WTC11 (cell line): Measurements from ENCODE around the gene ITFG1. TPM values are rescaled to one million over a fixed set of nuclear protein-coding genes. Genes with fewer than 3 reads are reported as not detected.

Source experiments
- ATAC-seq: fragments of 200-7000 bp; cut with Tn5 transposase; 2 replicates; pipeline ENCODE4 v1.10.0; 2021; ENCODE audit warnings: mild to moderate bottlenecking, moderate library complexity
- CTCF ChIA-PET: fragments of 300-600 bp; sonication (Branson Sonifier 250); formaldehyde crosslinking; loops from one replicate; lab custom pipeline; 2021; ENCODE audit warnings: antibody characterized with exemption; lab: Charles Lee
- POLR2A ChIA-PET: fragments of 350-600 bp; sonication (Branson Sonifier 250); formaldehyde crosslinking; loops from one replicate; lab custom pipeline; 2021; ENCODE audit warnings: antibody characterized with exemption; lab: Charles Lee
- DNase-seq: peaks from one replicate; pipeline ENCODE4 v3.0.0; 2021; ENCODE audit warnings: low spot score
- H3K27ac Mint-ChIP-seq: 2 replicates; pipeline ENCODE4 v1.8.0; 2021; ENCODE audit warnings: mixed read lengths
- H3K27me3 Mint-ChIP-seq: 2 replicates; pipeline ENCODE4 v1.8.0; 2021; ENCODE audit warnings: low read depth, mild to moderate bottlenecking, moderate library complexity, mixed read lengths
- H3K36me3 Mint-ChIP-seq: 2 replicates; pipeline ENCODE4 v1.8.0; 2021; ENCODE audit warnings: mixed read lengths
- H3K4me1 Mint-ChIP-seq: 2 replicates; pipeline ENCODE4 v1.8.0; 2022; ENCODE audit warnings: mixed read lengths
- H3K4me3 Mint-ChIP-seq: 2 replicates; pipeline ENCODE4 v1.8.0; 2021; ENCODE audit warnings: mild to moderate bottlenecking, moderate library complexity, mixed read lengths
- H3K9me3 Mint-ChIP-seq: 2 replicates; pipeline ENCODE4 v1.8.0; 2021; ENCODE audit warnings: mixed read lengths
- CREB1 ChIP-seq: sonication (generic); formaldehyde crosslinking; IDR thresholded peaks from 2 replicates; pipeline ENCODE4 v1.8.0; 2023; ENCODE audit warnings: mild to moderate bottlenecking, missing genetic modification reagents
- ELF4 ChIP-seq: sonication (generic); formaldehyde crosslinking; IDR thresholded peaks from 2 replicates; pipeline ENCODE4 v1.8.1; 2022; ENCODE audit warnings: low read depth, mild to moderate bottlenecking, moderate library complexity, missing genetic modification reagents
- ETV6 ChIP-seq: sonication (generic); formaldehyde crosslinking; IDR thresholded peaks from 2 replicates; pipeline ENCODE4 v1.8.1; 2022; ENCODE audit warnings: mild to moderate bottlenecking, missing genetic modification reagents
- HMGA2 ChIP-seq: fragments of 250-450 bp; sonication (Bioruptor Pico); IDR thresholded peaks from 2 replicates; pipeline ENCODE4 v1.4.0; 2021; ENCODE audit warnings: mild to moderate bottlenecking, moderate library complexity
- JAZF1 ChIP-seq: fragments of 250-450 bp; sonication (Bioruptor Pico); IDR thresholded peaks from 2 replicates; pipeline ENCODE4 v1.9.0; 2021; ENCODE audit warnings: moderate library complexity, mild to moderate bottlenecking, inconsistent platforms
- KAT7 ChIP-seq: sonication (generic); formaldehyde crosslinking; IDR thresholded peaks from 2 replicates; pipeline ENCODE4 v1.8.1; 2023; ENCODE audit warnings: missing genetic modification reagents, mild to moderate bottlenecking, borderline replicate concordance
- OVOL2 ChIP-seq: fragments of 250-450 bp; sonication (Bioruptor Pico); IDR thresholded peaks from 2 replicates; pipeline ENCODE4 v1.9.0; 2021; ENCODE audit warnings: mild to moderate bottlenecking, borderline replicate concordance
- SMAD4 ChIP-seq: sonication (generic); formaldehyde crosslinking; IDR thresholded peaks from 2 replicates; pipeline ENCODE4 v1.8.0; 2022; ENCODE audit warnings: mild to moderate bottlenecking, missing genetic modification reagents
- ZBTB21 ChIP-seq: sonication (generic); formaldehyde crosslinking; IDR thresholded peaks from 2 replicates; pipeline ENCODE4 v1.8.1; 2023; ENCODE audit warnings: mild to moderate bottlenecking, missing genetic modification reagents, borderline replicate concordance
- ZNF263 ChIP-seq: sonication (generic); formaldehyde crosslinking; IDR thresholded peaks from 2 replicates; pipeline ENCODE4 v1.8.1; 2022; ENCODE audit warnings: low read depth, mild to moderate bottlenecking, moderate library complexity, missing genetic modification reagents
- ZNF423 ChIP-seq: fragments of 250-450 bp; sonication (Bioruptor Pico); IDR thresholded peaks from 2 replicates; pipeline ENCODE4 v2.1.2; 2022; ENCODE audit warnings: mild to moderate bottlenecking, moderate library complexity
- total RNA-seq: library from RNA; stranded (reverse); gene quantifications from 3 replicates; pipeline ENCODE4 v1.2.3, GENCODE V29; 2021
- TF ChIP-seq, protein P1 (sequence below): sonication (generic); formaldehyde crosslinking; conservative IDR thresholded peaks from 2 replicates; pipeline ENCODE4 v1.8.1; 2023; ENCODE audit warnings: mild to moderate bottlenecking, low read depth, missing genetic modification reagents, moderate library complexity
- TF ChIP-seq, protein P2 (sequence below): sonication (generic); formaldehyde crosslinking; IDR thresholded peaks from 2 replicates; pipeline ENCODE4 v1.8.1; 2023; ENCODE audit warnings: mild to moderate bottlenecking, missing genetic modification reagents, moderate library complexity
- TF ChIP-seq, protein P3 (sequence below): sonication (generic); formaldehyde crosslinking; IDR thresholded peaks from 2 replicates; pipeline ENCODE4 v1.8.1; 2022; ENCODE audit warnings: mild to moderate bottlenecking, missing genetic modification reagents, moderate library complexity, borderline replicate concordance
- TF ChIP-seq, protein P4 (sequence below): sonication (generic); formaldehyde crosslinking; IDR thresholded peaks from 2 replicates; pipeline ENCODE4 v1.8.1; 2022; ENCODE audit warnings: low read depth, missing genetic modification reagents, borderline replicate concordance
- TF ChIP-seq, protein P5 (sequence below): sonication (generic); formaldehyde crosslinking; IDR thresholded peaks from 2 replicates; pipeline ENCODE4 v1.8.1; 2023; ENCODE audit warnings: mild to moderate bottlenecking, moderate library complexity, missing genetic modification reagents

ITFG1 gene
- total RNA-seq, 1 experiment from 2014 or later: 21.1 TPM

DNA sequence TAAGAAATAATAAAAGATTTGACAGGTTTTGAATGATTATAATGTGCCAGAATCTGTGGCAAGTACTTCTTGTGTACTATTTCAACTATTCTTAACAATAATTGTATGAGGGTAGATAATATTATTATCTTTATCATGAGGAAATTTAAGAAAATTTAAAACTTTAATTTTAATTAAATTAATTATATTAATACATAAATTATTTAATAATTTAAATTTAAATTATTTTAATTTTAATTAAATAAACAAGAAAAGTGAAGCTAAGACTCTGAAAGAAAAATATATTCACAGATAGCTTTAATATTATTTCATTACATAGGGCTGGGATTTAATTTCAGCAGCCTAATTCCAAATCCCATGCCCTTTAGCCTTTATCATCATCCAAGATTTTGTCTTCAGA lies 285.7 kb downstream of the ITFG1 start:
- POLR2A ChIA-PET: no interaction called here
- CTCF ChIA-PET: no interaction called here

DNA sequence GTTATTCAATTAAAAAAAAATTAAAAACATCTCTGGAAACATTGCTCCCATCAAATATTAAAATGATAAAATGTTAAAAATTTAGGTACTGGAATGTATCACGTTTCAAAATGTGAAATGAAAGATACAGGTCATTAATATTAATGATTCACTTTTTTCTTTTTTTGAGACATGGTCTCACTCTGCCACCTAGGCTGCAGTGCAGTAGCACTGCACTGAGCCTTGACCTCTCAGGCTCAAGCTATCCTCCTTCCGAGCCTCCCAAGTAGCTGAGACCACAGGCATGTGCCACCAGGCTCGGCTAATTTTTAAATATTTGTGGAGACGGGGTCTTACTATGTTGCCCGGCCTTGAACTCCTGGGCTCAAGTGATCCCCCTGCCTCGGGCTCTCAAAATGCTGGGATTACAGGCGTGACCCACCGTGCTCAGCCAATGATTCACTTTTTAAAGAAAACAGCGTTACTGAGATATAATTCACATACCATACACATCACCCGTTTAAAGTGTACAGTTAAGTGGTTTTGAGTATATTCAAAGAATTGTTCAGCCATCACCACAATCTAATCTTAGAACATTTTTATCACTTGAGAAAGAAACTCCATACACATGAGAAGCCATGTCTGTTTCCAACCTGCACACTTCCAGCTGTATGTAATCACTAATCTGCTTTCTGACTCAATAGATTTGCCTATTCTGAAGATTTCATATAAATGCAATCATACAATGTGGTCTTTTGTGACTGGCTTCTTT lies 298.0 kb downstream of the ITFG1 start:
- peaks cover 8% of the 10 kb centered on the region for H3K9me3 Mint-ChIP-seq
- ATAC-seq: peak; percentile 51; the same call in 1 of the 2 replicates
- TF ChIP-seq, protein P1, sequence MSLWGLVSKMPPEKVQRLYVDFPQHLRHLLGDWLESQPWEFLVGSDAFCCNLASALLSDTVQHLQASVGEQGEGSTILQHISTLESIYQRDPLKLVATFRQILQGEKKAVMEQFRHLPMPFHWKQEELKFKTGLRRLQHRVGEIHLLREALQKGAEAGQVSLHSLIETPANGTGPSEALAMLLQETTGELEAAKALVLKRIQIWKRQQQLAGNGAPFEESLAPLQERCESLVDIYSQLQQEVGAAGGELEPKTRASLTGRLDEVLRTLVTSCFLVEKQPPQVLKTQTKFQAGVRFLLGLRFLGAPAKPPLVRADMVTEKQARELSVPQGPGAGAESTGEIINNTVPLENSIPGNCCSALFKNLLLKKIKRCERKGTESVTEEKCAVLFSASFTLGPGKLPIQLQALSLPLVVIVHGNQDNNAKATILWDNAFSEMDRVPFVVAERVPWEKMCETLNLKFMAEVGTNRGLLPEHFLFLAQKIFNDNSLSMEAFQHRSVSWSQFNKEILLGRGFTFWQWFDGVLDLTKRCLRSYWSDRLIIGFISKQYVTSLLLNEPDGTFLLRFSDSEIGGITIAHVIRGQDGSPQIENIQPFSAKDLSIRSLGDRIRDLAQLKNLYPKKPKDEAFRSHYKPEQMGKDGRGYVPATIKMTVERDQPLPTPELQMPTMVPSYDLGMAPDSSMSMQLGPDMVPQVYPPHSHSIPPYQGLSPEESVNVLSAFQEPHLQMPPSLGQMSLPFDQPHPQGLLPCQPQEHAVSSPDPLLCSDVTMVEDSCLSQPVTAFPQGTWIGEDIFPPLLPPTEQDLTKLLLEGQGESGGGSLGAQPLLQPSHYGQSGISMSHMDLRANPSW (CRISPR knock-in tag): no peak
- TF ChIP-seq, protein P2, sequence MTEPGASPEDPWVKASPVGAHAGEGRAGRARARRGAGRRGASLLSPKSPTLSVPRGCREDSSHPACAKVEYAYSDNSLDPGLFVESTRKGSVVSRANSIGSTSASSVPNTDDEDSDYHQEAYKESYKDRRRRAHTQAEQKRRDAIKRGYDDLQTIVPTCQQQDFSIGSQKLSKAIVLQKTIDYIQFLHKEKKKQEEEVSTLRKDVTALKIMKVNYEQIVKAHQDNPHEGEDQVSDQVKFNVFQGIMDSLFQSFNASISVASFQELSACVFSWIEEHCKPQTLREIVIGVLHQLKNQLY (CRISPR knock-in tag): no peak
- TF ChIP-seq CREB1 (no peak), ZNF263 (CRISPR knock-in tag) (no peak), SMAD4 (no peak), ZNF423 (CRISPR knock-in tag) (no peak), OVOL2 (CRISPR knock-in tag) (no peak), ZBTB21 (CRISPR knock-in tag) (no peak), JAZF1 (CRISPR knock-in tag) (no peak), KAT7 (CRISPR knock-in tag) (no peak)
- TF ChIP-seq, protein P3, sequence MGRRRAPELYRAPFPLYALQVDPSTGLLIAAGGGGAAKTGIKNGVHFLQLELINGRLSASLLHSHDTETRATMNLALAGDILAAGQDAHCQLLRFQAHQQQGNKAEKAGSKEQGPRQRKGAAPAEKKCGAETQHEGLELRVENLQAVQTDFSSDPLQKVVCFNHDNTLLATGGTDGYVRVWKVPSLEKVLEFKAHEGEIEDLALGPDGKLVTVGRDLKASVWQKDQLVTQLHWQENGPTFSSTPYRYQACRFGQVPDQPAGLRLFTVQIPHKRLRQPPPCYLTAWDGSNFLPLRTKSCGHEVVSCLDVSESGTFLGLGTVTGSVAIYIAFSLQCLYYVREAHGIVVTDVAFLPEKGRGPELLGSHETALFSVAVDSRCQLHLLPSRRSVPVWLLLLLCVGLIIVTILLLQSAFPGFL (CRISPR knock-in tag): no peak
- TF ChIP-seq, protein P4, sequence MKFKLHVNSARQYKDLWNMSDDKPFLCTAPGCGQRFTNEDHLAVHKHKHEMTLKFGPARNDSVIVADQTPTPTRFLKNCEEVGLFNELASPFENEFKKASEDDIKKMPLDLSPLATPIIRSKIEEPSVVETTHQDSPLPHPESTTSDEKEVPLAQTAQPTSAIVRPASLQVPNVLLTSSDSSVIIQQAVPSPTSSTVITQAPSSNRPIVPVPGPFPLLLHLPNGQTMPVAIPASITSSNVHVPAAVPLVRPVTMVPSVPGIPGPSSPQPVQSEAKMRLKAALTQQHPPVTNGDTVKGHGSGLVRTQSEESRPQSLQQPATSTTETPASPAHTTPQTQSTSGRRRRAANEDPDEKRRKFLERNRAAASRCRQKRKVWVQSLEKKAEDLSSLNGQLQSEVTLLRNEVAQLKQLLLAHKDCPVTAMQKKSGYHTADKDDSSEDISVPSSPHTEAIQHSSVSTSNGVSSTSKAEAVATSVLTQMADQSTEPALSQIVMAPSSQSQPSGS: no peak
- TF ChIP-seq, protein P5, sequence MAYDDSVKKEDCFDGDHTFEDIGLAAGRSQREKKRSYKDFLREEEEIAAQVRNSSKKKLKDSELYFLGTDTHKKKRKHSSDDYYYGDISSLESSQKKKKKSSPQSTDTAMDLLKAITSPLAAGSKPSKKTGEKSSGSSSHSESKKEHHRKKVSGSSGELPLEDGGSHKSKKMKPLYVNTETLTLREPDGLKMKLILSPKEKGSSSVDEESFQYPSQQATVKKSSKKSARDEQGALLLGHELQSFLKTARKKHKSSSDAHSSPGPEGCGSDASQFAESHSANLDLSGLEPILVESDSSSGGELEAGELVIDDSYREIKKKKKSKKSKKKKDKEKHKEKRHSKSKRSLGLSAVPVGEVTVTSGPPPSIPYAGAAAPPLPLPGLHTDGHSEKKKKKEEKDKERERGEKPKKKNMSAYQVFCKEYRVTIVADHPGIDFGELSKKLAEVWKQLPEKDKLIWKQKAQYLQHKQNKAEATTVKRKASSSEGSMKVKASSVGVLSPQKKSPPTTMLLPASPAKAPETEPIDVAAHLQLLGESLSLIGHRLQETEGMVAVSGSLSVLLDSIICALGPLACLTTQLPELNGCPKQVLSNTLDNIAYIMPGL (CRISPR knock-in tag): no peak
- TF ChIP-seq, all 79 proteins: peak for 0
- Mint-ChIP-seq H3K36me3 (no peaks in the 10 kb centered on the region), H3K4me3 (no peak overlapping the region), H3K4me1 (peaks cover 30% of the 10 kb centered on the region), H3K27me3 (no peaks in the 10 kb centered on the region), H3K27ac (no peak overlapping the region)
- DNase-seq: no peak
- ChIA-PET CTCF (interaction anchor here (0.8 to 4.0 kb wide), 6 partner anchors 20 to 892 kb away, joined by 3 to 31 read pairs (median 3); partner anchors contain the start of gene NETO2), POLR2A (no interaction called here)

More for the DNA sequence above, 285.7 kb downstream of the ITFG1 start:
- no peak for DNase-seq
- Mint-ChIP-seq H3K4me3 (no peak overlapping the region), H3K27ac (no peak overlapping the region), H3K27me3 (no peaks in the 10 kb centered on the region), H3K4me1 (no peaks in the 10 kb centered on the region), H3K36me3 (peaks cover 8% of the 10 kb centered on the region), H3K9me3 (peaks cover 8% of the 10 kb centered on the region)
- ATAC-seq: no peak
- TF ChIP-seq ELF4 (CRISPR knock-in tag) (no peak), HMGA2 (CRISPR knock-in tag) (peak; percentile 93), ETV6 (CRISPR knock-in tag) (no peak)
